ENCODE measurements around the gene DIAPH2. TPM values are rescaled to one million over a fixed set of nuclear protein-coding genes. Genes with fewer than 3 reads are reported as not detected.

The DIAPH2 gene
- total RNA-seq, 1 experiment from 2014 or later: 15.9 TPM

DNA sequence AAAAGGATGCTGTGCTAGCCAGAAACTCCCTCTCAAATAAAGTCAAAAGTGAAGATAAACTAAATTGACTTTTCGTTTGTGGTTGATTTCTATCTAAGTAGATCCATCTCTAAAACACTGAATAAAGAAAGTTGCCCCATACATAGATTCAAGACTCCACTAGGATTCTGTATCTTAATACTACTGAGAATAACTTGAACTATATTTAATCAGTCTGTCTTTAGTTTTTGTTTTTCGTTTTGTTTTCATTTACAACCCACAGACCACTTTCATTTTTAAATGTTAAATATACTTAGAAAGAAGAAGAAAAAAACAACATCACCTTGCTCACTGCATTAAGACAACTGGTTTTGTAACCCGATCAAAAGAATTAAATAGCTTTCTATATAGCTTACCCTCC, 854.1 kb downstream of the DIAPH2 start (continued):
- TF ChIP-seq E2F1 (CRISPR knock-in tag; IDR thresholded peaks at IDR 0.05): no peak
- TF ChIP-seq ATF3 (CRISPR knock-in tag; conservative IDR thresholded peaks at IDR 0.05): no peak
- TF ChIP-seq MYBL2 (CRISPR knock-in tag; IDR thresholded peaks at IDR 0.05): no peak
- TF ChIP-seq IRF1 (CRISPR knock-in tag; IDR thresholded peaks at IDR 0.05): no peak
- no peak for TF ChIP-seq MAX (CRISPR knock-in tag; IDR thresholded peaks at IDR 0.05)
- no peak for TF ChIP-seq ZMAT4 (CRISPR knock-in tag; IDR thresholded peaks at IDR 0.05)
- TF ChIP-seq, protein P1, sequence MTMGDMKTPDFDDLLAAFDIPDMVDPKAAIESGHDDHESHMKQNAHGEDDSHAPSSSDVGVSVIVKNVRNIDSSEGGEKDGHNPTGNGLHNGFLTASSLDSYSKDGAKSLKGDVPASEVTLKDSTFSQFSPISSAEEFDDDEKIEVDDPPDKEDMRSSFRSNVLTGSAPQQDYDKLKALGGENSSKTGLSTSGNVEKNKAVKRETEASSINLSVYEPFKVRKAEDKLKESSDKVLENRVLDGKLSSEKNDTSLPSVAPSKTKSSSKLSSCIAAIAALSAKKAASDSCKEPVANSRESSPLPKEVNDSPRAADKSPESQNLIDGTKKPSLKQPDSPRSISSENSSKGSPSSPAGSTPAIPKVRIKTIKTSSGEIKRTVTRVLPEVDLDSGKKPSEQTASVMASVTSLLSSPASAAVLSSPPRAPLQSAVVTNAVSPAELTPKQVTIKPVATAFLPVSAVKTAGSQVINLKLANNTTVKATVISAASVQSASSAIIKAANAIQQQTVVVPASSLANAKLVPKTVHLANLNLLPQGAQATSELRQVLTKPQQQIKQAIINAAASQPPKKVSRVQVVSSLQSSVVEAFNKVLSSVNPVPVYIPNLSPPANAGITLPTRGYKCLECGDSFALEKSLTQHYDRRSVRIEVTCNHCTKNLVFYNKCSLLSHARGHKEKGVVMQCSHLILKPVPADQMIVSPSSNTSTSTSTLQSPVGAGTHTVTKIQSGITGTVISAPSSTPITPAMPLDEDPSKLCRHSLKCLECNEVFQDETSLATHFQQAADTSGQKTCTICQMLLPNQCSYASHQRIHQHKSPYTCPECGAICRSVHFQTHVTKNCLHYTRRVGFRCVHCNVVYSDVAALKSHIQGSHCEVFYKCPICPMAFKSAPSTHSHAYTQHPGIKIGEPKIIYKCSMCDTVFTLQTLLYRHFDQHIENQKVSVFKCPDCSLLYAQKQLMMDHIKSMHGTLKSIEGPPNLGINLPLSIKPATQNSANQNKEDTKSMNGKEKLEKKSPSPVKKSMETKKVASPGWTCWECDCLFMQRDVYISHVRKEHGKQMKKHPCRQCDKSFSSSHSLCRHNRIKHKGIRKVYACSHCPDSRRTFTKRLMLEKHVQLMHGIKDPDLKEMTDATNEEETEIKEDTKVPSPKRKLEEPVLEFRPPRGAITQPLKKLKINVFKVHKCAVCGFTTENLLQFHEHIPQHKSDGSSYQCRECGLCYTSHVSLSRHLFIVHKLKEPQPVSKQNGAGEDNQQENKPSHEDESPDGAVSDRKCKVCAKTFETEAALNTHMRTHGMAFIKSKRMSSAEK (CRISPR knock-in tag; IDR thresholded peaks at IDR 0.05; ENCODE audit: borderline replicate concordance): no peak
- TF ChIP-seq NR3C1 (CRISPR knock-in tag; conservative IDR thresholded peaks at IDR 0.05; ENCODE audit: low read depth): no peak

DNA sequence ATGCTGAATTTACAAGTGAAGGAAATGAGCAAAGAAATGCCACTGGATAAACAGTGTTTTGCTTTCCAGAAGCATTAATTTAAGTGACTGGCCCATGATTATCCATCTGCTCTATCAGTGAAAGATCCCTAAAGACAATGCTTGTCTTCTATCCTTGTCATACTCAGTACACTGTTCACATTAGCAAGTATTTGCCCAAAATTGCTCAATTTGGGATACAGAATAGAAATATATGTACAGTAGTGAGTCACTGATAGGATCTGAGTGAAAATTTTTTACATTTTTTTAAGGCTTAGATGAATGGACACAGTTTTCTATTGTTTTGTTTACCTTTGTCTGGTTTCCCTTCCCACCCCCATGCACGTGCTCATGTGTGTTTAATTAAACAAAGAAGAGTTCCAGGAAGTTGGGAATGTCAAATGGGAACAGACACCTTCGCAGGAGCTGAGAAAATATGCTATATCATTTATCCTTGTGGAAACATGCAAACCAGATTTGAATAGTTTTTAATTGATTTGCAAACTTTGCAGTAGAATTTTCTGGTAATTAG, 855.4 kb downstream of the DIAPH2 start:
- no peak for TF ChIP-seq KAT7 (CRISPR knock-in tag; IDR thresholded peaks at IDR 0.05; ENCODE audit: borderline replicate concordance)
- no peak for TF ChIP-seq NR1H2 (CRISPR knock-in tag; IDR thresholded peaks at IDR 0.05)
- no peak for TF ChIP-seq MAX (CRISPR knock-in tag; IDR thresholded peaks at IDR 0.05)
- TF ChIP-seq ZNF671 (CRISPR knock-in tag; IDR thresholded peaks at IDR 0.05): no peak
- no peak for TF ChIP-seq SOX15 (CRISPR knock-in tag; IDR thresholded peaks at IDR 0.05)

DNA sequence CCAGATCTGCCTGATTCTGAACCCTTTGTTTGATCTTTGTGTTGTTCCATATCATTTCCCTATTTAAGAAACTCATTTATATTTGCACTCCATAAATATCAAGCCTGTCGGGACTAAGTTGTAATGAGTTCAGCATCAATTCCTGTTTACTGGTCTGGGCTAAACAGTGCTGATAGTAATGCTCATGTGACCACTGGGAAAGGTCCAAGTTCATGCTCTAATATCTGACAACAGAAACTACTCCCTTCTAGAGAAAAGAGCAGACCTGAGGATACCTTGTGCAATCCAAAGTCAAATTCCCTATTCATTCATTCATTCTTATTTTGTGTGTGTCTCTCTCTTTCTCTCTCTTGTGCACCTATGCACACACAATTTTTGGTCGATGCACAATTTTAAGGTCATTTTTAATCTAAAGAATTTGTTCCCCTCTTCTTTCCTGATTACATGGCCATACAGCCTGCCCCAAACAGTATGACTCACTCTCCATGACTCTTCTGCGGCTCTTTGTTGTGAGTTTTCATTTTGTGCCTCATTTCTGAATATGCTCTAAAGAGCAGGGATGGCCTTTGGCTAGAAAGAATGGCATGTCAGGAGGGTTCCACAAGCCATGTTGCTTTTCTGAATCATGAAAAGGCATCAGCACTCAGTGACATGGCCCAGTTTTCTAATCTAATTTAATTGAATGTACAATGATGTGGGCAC, 863.4 kb downstream of the DIAPH2 start:
- Mint-ChIP-seq H3K36me3 (no peaks in the 10 kb centered on the region), H3K27me3 (ENCODE audit: low read depth) (no peaks in the 10 kb centered on the region), H3K4me3 (no peak overlapping the region), H3K27ac (no peak overlapping the region), H3K9me3 (no peaks in the 10 kb centered on the region), H3K4me1 (no peaks in the 10 kb centered on the region)
- ChIA-PET POLR2A (no interaction called here), CTCF (no interaction called here)
- no peak for ATAC-seq
- DNase-seq (ENCODE audit: low spot score): no peak
- TF ChIP-seq ETV6 (CRISPR knock-in tag; IDR thresholded peaks at IDR 0.05) (no peak), FOXP4 (CRISPR knock-in tag; IDR thresholded peaks at IDR 0.05) (no peak), ZMAT4 (CRISPR knock-in tag; IDR thresholded peaks at IDR 0.05) (no peak), SOX15 (CRISPR knock-in tag; IDR thresholded peaks at IDR 0.05) (no peak), ATF3 (CRISPR knock-in tag; conservative IDR thresholded peaks at IDR 0.05) (no peak), ZNF232 (CRISPR knock-in tag; IDR thresholded peaks at IDR 0.05) (no peak)
- TF ChIP-seq, protein P2, sequence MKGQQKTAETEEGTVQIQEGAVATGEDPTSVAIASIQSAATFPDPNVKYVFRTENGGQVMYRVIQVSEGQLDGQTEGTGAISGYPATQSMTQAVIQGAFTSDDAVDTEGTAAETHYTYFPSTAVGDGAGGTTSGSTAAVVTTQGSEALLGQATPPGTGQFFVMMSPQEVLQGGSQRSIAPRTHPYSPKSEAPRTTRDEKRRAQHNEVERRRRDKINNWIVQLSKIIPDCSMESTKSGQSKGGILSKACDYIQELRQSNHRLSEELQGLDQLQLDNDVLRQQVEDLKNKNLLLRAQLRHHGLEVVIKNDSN (CRISPR knock-in tag; IDR thresholded peaks at IDR 0.05): no peak

More for the DNA sequence above, 855.4 kb downstream of the DIAPH2 start:
- Mint-ChIP-seq H3K27ac (no peak overlapping the region), H3K4me3 (no peak overlapping the region), H3K27me3 (ENCODE audit: low read depth) (no peaks in the 10 kb centered on the region), H3K9me3 (no peaks in the 10 kb centered on the region), H3K4me1 (no peaks in the 10 kb centered on the region), H3K36me3 (no peaks in the 10 kb centered on the region)
- CTCF ChIA-PET: no interaction called here
- ATAC-seq: no peak
- DNase-seq (ENCODE audit: low spot score): no peak
- POLR2A ChIA-PET: no interaction called here
